Vagina (tissue), 2 donors: ENCODE results near the gene MED13L.

ENCODE experiments used
- CTCF ChIP-seq, 3 experiments: fragments of 450-650 bp in 2 of 3; fragments of 200-600 bp in 1 of 3; sonication (generic) in 1 of 3; IDR thresholded peaks; one replicate each; pipeline ENCODE4 v1.5.1; 2017 to 2019; ENCODE audit warnings: antibody characterized with exemption in 3 of 3, mild to moderate bottlenecking in 2 of 3, moderate library complexity in 2 of 3
- POLR2A ChIP-seq, 2 donors: fragments of 450-650 bp; IDR thresholded peaks; one replicate each; pipeline ENCODE4 v1.6.1; 2017; ENCODE audit warnings: antibody characterized with exemption in 2 of 2, mild to moderate bottlenecking in 2 of 2, moderate library complexity in 2 of 2
- POLR2AphosphoS5 ChIP-seq, 2 donors: sonication (generic); formaldehyde crosslinking; IDR thresholded peaks; one replicate each; pipeline ENCODE4 v1.9.0; 2017; ENCODE audit warnings: antibody characterized with exemption in 2 of 2, mild to moderate bottlenecking in 2 of 2, low read depth in 1 of 2; ENCODE audit not compliant: insufficient read depth in 1 of 2

DNA sequence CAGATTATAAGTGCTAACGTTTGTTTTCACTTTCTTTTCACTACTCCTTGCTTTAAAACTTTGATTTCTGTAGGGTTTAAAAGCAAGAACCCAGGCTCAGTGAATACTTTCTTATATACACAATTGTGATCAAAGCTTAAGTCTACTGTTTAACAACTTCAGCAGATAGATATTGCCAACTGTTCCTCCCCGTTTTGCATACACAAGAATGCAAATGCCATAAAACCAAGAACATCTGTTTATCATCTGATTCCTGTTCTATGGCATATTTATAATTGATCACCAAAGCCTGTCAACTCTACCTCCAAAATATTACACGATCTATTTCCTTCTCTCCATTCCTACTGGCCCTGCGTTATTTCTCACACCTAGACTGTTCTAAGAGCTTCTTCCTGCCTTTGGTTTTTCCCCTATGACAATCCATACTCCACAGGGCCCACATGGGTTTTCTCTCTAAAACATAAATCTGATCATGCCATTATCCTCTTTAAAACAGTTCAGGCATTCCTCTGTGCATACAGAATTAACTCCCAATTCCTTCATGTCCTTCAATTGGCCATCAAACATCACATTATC, 15.9 kb downstream of the MED13L start:
- no peak for TF ChIP-seq CTCF (IDR thresholded peaks at IDR 0.05)
- no peak for TF ChIP-seq POLR2A (IDR thresholded peaks at IDR 0.05)
- no peak for TF ChIP-seq POLR2AphosphoS5 (IDR thresholded peaks at IDR 0.05; ENCODE audit: insufficient read depth in 1 of 2, low read depth in 1 of 2)
